ENCODE data around the gene ACOX1.
"Not testable (repeated sequence)": the region's sequence is repeated elsewhere in the genome, so short reads cannot be mapped to it uniquely, and the experiment has no call there.

Gene ACOX1

GRCh38 chr17:75979705-75980187 is 780 bp upstream of the ACOX1 start:
- no peak for FAIRE-seq

- FAIRE-seq, result no peak
Observed at GRCh38 chr17:75976175-75976848, 2.7 kb downstream of the ACOX1 start.

DNA sequence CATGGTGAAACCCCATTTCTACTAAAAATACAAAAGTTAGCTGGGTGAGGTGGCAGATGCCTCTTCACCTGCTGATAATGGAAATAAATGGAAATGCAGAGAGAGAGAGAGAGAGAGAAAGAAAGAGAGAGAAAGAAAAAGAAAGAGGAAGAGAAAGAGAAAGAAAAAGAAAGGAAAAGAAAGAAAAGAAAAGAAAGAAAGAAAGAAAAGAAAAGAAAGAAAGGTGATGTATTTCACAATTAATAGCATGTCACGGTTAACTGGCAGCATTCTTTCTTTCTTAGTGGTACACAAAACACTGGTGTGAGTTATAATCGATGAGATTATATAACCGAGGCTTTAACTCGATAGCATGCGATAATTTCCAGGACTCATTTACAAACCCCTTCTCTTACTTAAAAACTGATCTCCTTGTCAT is 3.2 kb downstream of the ACOX1 start:
- FAIRE-seq, result no peak

GRCh38 chr17:75975187-75975586 is 3.8 kb downstream of the ACOX1 start:
- FAIRE-seq, result not testable (repeated sequence)

GRCh38 chr17:75970626-75971025 is 8.3 kb downstream of the ACOX1 start:
- FAIRE-seq, result no peak

DNA sequence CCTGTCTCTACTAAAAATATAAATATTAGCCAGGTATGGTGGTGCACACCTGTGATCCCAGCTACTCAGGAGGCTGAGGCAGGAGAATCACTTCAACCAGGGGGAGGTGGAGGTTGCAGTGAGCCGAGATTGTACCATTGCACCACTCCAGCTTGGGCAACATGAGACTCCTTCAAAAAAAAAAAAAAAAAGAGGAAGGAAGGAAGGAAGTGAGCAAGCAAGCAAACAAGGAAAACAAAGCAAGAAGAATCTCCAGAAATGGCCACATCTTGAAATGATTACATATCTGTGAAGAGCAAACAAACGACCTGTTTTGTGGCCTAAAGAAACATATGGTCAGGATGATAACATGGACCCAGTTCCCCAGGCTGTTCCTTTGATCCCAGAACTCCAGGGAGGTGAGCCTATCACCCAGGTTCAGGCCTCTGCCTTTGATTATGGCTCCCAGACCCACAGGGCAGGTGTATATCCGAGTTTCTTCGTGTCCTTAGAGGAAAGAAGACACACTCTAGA is 8.9 kb downstream of the ACOX1 start:
- FAIRE-seq, result no peak

DNA sequence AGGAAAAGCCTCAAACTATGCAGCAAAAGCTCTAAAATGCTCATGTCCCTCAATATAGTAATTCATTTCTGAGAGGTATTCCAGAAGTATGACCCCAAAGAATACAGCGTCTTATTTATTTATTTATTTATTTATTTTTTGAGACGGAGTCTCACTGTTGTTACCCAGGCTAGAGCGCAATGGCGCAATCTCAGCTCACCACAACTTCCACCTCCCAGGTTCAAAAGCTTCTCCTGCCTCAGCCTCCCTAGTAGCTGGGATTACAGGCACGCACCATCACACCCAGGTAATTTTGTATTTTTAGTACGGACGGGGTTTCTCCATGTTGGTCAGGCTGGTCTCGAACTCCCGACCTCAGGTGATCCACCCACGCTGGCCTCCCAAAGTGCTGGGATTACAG is 9.9 kb downstream of the ACOX1 start:
- FAIRE-seq, result not testable (repeated sequence)

- no peak for FAIRE-seq
Observed at GRCh38 chr17:75965468-75965867, 13.5 kb downstream of the ACOX1 start.

DNA sequence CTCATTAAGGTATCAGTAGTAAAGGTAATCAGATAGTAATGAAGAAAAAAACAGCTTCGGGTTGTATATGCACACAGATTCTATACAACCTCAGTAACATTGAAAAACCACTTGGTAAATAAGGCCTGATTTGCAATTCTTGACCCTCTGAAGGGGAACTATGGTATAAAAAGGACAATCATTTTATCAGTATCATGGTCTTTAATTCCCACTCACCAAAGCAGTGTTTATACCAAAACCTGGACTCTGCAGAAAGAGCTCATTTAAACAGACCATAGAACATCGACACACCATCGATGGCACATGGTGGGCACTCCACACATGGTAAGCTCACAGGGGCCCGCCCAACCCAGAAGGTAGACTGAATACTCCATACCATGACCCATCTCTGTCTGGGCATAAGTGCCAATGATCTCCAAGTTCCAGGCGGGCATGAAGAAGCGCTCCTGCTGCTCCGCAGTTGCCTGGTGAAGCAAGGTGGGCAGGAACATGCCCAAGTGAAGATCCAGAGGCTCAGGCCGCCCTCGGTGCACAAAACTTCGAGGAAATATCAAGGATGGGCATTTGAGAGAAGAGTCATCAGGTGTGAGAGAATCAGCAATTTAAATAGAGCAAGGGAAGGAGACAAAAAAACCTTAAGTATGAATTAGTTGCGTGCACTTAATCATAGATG is 19.0 kb downstream of the ACOX1 start:
- FAIRE-seq, result no peak

DNA sequence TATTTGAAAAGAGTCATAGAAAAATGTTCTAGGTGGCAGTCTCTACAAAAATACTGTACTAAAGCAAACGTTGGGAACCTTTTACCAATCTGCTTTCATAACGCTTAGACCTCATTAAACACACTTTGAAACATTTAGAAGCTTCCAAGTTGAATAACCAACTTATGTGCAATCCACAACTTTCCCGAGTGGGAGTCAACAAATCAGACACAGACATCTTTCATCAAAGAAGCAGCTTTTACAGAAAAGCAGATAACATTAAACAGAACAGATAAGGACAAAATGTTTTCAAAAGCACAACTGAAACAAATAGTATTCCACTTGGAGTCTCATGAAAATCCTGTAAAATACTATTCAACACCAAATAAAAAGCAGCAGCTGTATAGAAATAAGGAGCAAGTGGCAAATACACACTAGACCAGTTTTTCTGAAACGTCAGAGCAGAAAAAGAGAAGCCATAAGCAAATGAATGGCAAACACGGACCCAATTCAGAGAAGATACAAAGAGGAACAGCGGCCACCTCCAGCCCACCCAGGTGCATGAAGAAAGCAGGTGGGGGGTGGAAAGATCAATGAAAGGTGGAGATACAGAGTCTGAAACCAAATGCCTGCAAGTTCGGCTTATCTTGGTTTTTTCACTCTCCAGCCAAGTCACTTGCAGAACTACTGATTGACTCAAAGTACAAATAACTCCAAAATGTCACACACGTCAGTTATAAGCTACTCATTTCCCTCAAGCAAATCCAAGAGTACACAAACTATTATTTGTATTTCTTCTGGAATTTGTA is 19.7 kb downstream of the ACOX1 start:
- no peak for FAIRE-seq

DNA sequence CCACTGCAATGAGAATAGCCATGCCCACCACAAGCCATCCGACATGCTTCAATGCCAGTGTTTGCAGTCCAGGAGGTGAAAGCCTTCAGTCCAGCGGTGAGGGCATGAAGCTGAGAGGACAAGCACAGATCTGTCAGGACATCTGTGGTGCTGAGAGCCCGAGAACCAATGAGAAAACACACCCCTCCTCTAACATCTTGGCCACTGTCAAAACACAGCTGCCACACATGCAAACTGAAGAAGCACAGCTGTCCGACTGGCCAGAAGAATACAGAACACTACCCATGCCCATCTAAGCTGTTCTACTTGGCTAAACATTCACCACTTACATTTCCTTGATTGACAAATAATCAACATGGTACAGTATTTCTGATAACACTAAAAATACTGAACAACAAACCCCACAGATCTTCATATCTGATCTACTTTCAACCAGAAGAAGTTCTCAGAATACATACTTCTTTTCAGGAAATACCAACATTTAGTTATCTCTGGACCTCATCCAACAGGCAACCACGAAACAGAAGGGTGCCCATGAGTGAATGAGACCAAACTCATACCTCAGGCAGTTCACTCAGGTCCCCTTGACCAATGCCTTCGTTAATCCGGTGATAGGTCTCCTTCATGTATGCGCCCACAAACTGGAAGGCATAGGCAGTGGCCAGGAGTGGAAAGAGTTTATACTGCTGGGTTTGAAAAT is 28.0 kb downstream of the ACOX1 start:
- FAIRE-seq, result no peak

GRCh38 chr17:75950421-75950820 is 28.5 kb downstream of the ACOX1 start:
- no peak for FAIRE-seq

DNA sequence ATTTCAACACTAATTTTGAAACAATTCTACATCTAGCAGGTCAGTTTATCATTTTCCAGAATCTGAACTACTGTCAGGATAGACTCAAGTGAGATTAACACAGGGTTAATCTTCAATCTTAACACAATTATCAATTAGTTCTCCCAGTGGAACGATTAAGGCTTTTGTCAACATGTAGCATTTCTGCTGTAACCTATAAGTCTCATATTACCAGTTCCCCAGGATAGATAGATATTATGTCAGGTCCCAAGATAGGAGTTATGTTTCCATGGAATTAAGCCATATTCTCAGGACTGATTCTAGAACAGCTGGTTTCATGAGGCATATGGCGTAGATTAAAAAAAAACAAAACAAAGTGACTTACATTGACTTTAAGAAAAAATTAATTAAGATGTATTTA is 33.8 kb downstream of the ACOX1 start:
- FAIRE-seq, result no peak

GRCh38 chr17:75943491-75943890 is 35.5 kb downstream of the ACOX1 start:
- FAIRE-seq, result no peak

DNA sequence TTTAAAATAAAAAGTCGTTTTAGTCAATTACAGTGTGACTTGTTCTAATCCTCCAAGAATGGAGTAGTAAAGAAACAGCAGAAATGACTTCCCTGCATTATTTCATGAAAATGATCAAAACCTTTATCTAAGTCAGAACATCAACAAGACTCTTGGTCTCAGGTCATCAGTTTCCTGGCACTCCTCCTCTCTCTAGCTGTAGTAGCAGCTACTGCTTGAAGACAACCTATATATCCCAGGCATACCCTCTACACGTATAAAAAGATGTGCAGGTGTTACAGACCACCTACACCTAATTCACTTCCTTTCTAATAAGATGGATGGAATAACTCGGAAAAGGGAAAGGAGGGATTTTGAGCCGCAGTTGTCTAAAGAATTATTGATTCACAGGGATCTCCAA is 36.5 kb downstream of the ACOX1 start:
- FAIRE-seq, result no peak

DNA sequence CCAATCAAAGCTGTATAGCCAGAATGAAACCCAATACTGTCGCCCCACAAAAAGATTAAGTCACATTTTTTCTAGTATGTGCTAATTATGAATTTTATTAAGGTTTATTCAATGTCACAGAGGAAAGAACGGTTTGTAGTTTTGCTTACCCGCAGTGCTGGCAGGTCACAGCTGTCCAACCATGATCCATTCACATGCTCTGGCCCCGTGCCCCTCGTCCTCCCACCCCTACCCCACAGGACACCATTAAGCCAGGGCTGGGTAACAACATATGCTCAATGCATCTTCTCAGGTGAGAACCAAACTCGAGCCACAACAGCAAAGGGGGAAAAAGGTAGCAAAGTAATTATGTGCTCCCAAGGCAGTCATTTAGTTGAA is 37.5 kb downstream of the ACOX1 start:
- FAIRE-seq, result no peak

DNA sequence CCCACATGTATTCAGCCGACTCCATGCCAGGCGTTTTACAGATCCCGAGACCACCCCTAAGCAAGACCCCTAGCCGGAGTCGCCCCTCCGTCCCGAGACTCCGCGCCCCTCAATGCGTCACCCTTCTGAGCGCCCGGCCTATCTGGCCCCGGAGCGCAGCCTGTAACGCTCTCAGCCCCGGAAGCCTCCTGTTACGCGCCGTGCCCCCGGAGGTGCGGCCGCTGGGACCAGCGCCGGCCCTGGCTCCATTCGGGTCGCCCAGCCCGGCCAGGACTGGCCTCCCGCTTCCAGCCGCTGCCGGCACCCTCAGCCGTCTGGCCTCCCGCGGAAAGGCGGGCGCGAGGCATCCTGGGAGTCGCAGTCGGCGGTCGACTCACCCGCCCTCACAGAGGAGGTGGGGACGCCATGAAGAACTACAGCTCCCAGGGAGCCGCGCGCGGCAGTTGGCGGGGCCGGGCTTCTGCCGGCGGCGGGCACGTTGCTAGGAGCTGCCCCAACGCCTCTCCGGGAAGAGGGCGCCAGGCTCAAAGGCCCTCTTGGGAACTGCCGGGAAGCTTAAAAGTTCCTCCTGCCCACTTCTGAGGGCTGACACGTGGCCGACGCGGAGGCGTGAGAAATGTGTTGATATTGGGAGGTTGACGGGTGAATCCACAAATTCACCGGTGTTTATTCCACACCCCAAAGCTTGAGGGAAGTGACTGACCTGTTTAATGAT is 38.1 kb downstream of the ACOX1 start, which contains the start of gene FBF1:
TSS of gene FBF1 (minus strand) at position 316 of the 715 bp plus-strand sequence. CDS start 2,893 bp downstream, outside the sequence.
- FAIRE-seq, result peak; percentile 89

DNA sequence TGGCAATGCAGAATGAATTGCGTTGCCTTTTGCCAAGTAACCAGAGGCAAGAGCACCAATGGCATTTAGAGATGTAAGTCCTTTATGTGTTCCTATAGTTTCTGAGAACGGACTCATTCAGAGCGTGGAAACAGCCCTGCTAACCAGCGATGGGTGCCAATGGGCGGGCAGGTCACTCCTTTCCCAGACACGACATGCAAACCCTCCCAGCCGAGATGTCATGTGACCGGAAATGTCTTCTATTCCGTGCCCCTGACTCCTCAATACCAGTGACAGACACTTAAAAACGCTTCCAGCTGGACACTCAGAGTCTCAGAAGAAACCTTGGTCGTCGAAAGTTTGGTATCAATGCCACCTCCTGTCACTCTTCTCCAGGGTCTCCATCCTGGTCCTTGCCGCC is 41.3 kb downstream of the ACOX1 start:
- FAIRE-seq, result no peak

- FAIRE-seq, result no peak
Observed at GRCh38 chr17:75933808-75934207, 45.2 kb downstream of the ACOX1 start.

GRCh38 chr17:75932852-75933251 is 46.1 kb downstream of the ACOX1 start:
- FAIRE-seq, result no peak

DNA sequence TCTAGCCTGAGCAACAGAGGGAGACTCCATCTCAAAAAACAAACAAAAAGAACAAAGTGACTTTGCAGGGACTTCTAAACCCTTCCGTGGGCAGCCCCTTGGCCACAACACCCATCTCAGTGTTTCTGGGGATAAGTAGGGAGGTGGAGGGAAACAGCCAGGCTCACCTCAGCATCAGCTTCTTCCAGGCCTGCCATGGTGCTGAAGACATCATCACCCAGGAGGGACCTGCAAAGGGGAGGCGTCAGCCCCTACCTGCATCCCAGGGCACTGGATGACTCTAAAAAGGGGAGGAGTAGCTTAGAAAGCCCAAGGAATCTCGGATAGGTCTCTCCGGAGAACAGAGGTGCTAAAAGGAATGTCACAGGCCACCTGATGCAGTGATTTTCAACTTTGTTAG is 47.9 kb downstream of the ACOX1 start:
- FAIRE-seq, result no peak

DNA sequence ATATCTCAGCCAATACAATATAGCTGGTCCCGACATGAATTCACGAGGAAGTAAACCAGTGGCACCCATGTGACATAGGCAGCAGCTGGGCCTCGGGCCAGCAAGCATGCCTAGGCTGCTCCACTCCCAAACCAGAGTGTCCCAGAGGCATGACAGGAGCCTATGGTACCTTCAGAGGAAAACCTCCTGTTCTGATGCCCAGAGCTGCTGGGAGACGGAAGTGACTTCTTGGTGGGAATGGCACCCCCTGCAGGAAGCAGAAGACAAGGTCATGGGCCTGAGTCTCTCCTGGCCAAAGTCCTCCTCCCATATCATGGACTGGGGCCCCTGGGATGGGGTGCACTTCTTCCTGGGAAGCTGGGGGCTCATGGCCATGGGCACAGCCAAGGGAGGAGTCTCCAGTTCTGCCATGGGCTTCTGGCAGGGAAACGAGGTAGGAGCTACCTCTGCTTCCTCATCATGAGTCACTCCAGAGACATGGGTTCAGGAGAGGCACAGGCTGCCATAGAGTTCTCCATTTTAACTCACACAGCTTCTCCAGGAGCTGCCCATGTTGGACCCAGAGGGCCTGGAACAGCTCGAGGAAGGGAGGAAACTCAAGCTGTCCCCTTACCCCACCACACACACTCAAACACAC is 51.6 kb downstream of the ACOX1 start:
- no peak for FAIRE-seq

Measured in G401.6 (cell line).